ENCODE results near the gene NRDC. TPM values are rescaled to one million over a fixed set of nuclear protein-coding genes. Genes with fewer than 3 reads are reported as not detected.

Gene NRDC
- total and polyA plus RNA-seq, 9 of the 15 experiments (the other 6 are each of a cell fraction or from before 2014, with no cell fraction given): 102 to 371 (median 201) TPM

- POLR2A ChIA-PET: interaction anchor here (1.5 to 5.2 kb wide), 2 partner anchors 8 to 10 kb away, joined by 4 to 24 read pairs; no protein-coding TSS in a partner anchor
- CTCF ChIA-PET (ENCODE audit: low intra/inter-chr PET ratio): no interaction called here
- in situ Hi-C loops (cut with MboI): no loop called here
- TF ChIP-seq ZNF551 (CRISPR knock-in tag; IDR thresholded peaks at IDR 0.05) (no peak), DDX20 (tag; IDR thresholded peaks at IDR 0.05; ENCODE audit: low read depth) (no peak), ELK3 (CRISPR knock-in tag; IDR thresholded peaks at IDR 0.05) (no peak), CHD7 (IDR thresholded peaks at IDR 0.05; ENCODE audit: low read depth, low read length) (no peak), NKRF (IDR thresholded peaks at IDR 0.05; ENCODE audit: borderline replicate concordance) (no peak), DLX4 (CRISPR knock-in tag; IDR thresholded peaks at IDR 0.05) (no peak), YBX1 (IDR thresholded peaks at IDR 0.05) (no peak), ZNF668 (CRISPR knock-in tag; IDR thresholded peaks at IDR 0.05) (no peak)
Measured at GRCh38 chr1:51761351-51761750, 117.2 kb downstream of the NRDC start.

More at GRCh38 chr1:51761351-51761750, 117.2 kb downstream of the NRDC start:
- H2AFZ ChIP-seq (ENCODE audit: low read depth, low read length): no peak overlapping the region
- no peaks in the 10 kb centered on the region for H3K79me2 ChIP-seq (ENCODE audit: control insufficient read depth, insufficient read depth, low read length)
- no peak overlapping the region for H3K4me3 ChIP-seq
- 90% methylated on average over 1 of the region's 1 CpG for WGBS (ENCODE audit: insufficient coverage, low coverage, missing lambda C conversion rate)
- FAIRE-seq (no peak), DNase-seq (ENCODE audit: extremely low read depth in 1 of 4, low spot score in 3 of 4) (no peak), ATAC-seq (peak; percentile 25)
- peaks cover 69% of the 10 kb centered on the region for H3K36me3 ChIP-seq (ENCODE audit: control insufficient read depth, insufficient read depth, low read length)
- H3K4me2 ChIP-seq (ENCODE audit: insufficient read depth, low read length): no peak overlapping the region
- no peak overlapping the region for H3K9ac ChIP-seq (ENCODE audit: insufficient read depth in 1 of 2, low read depth in 2 of 2, low read length in 2 of 2)
- H3K9me3 ChIP-seq (replicated peaks; ENCODE audit: control insufficient read depth, insufficient read depth, low read depth, low read length): no peaks in the 10 kb centered on the region
- BruUV-seq (replicated peaks): no TSS peak
- H4K20me1 ChIP-seq (replicated peaks; ENCODE audit: control insufficient read depth, insufficient read depth, low read length): no peaks in the 10 kb centered on the region
- no peak overlapping the region for H3K27ac ChIP-seq (ENCODE audit: extremely low read depth, low read depth, low read length)
- H3K4me1 ChIP-seq (replicated peaks in 1 of 2; ENCODE audit: control insufficient read depth in 2 of 2, insufficient read depth in 2 of 2, low read length in 2 of 2): no peaks in the 10 kb centered on the region
- no peaks in the 10 kb centered on the region for H3K27me3 ChIP-seq (ENCODE audit: control insufficient read depth in 2 of 2, insufficient read depth in 2 of 2, low read length in 2 of 2)
- intact Hi-C loops (cut with micrococcal nuclease): loop anchor here (10.0 kb wide), 2 partner anchors 317 to 417 kb away; no protein-coding TSS in a partner anchor
- H3K9me1 ChIP-seq (ENCODE audit: control insufficient read depth, insufficient read depth, low read length): no peaks in the 10 kb centered on the region
